Measurements from ENCODE around the gene KANSL1L.

KANSL1L gene

GRCh38 chr2:210207929-210208328 lies 36.7 kb upstream of the KANSL1L start:
- Histone ChIP-seq H2BK5ac (ENCODE audit: low read length) (no peak overlapping the region), H3K27ac (replicated peaks; ENCODE audit: low read length) (no peak overlapping the region), H3K18ac (ENCODE audit: low read length) (no peak overlapping the region), H3K79me1 (ENCODE audit: low read depth, low read length) (no peaks in the 10 kb centered on the region), H3K9ac (ENCODE audit: low read depth, low read length, poor library complexity) (no peak overlapping the region), H3K4me2 (ENCODE audit: insufficient read depth, low read length, poor library complexity, severe bottlenecking) (no peak overlapping the region), H3K27me3 (ENCODE audit: control insufficient read depth in 3 of 3, insufficient read depth in 3 of 3, low read depth in 1 of 3, low read length in 3 of 3) (no peaks in the 10 kb centered on the region), H3K14ac (ENCODE audit: low read length) (no peak overlapping the region), H3K4me1 (ENCODE audit: control insufficient read depth in 2 of 2, insufficient read depth in 1 of 2, low read depth in 1 of 2, low read length in 2 of 2) (peaks cover 0 to 4% of the 10 kb centered on the region in 2 donors), H3K23ac (ENCODE audit: low read depth, low read length, poor library complexity) (no peak overlapping the region), H3K9me3 (replicated peaks in 1 of 2; ENCODE audit: control insufficient read depth in 2 of 2, insufficient read depth in 1 of 2, low read depth in 1 of 2, low read length in 2 of 2) (no peaks in the 10 kb centered on the region), H2BK15ac (ENCODE audit: low read length) (no peak overlapping the region), H2AFZ (ENCODE audit: low read length) (no peak overlapping the region), H4K91ac (ENCODE audit: low read depth, low read length, poor library complexity) (no peak overlapping the region), H3K4me3 (ENCODE audit: low read length in 2 of 2) (no peak overlapping the region), H3K36me3 (replicated peaks in 1 of 2; ENCODE audit: control insufficient read depth in 2 of 2, insufficient read depth in 2 of 2, low read length in 2 of 2) (no peaks in the 10 kb centered on the region), H3K4ac (ENCODE audit: low read length) (no peak overlapping the region), H4K8ac (ENCODE audit: low read depth, low read length) (no peak overlapping the region), H2BK12ac (ENCODE audit: low read length) (no peak overlapping the region), H2AK5ac (ENCODE audit: low read depth, low read length) (no peak overlapping the region), H2BK120ac (ENCODE audit: low read depth, low read length) (no peak overlapping the region)
- no CpG with 5 or more reads among the region's 1 CpG for WGBS, 2 donors (ENCODE audit: extremely low coverage in 2 of 2, insufficient read length in 2 of 2, insufficient replicate concordance in 1 of 2)
- DNase-seq (ENCODE audit: low spot score), result no peak

- no peak overlapping the region for H2BK120ac ChIP-seq (ENCODE audit: low read depth, low read length)
- no peak overlapping the region for H3K4ac ChIP-seq (ENCODE audit: low read length)
- H3K4me2 ChIP-seq (ENCODE audit: insufficient read depth, low read length, poor library complexity, severe bottlenecking), result no peak overlapping the region
- no peak overlapping the region for H3K27ac ChIP-seq (replicated peaks; ENCODE audit: low read length)
- no peak overlapping the region for H3K9ac ChIP-seq (ENCODE audit: low read depth, low read length, poor library complexity)
- no peak overlapping the region for H2AFZ ChIP-seq (ENCODE audit: low read length)
- no peak overlapping the region for H2BK5ac ChIP-seq (ENCODE audit: low read length)
- no peak overlapping the region for H2AK5ac ChIP-seq (ENCODE audit: low read depth, low read length)
- H2BK15ac ChIP-seq (ENCODE audit: low read length), result no peak overlapping the region
- no CpG with 5 or more reads among the region's 1 CpG for WGBS, 2 donors (ENCODE audit: extremely low coverage in 2 of 2, insufficient read length in 2 of 2, insufficient replicate concordance in 1 of 2)
- DNase-seq (ENCODE audit: low spot score), result no peak
- no peak overlapping the region for H3K14ac ChIP-seq (ENCODE audit: low read length)
- no peak overlapping the region for H3K23ac ChIP-seq (ENCODE audit: low read depth, low read length, poor library complexity)
- H3K9me3 ChIP-seq (replicated peaks in 1 of 2; ENCODE audit: control insufficient read depth in 2 of 2, insufficient read depth in 1 of 2, low read depth in 1 of 2, low read length in 2 of 2), result no peaks in the 10 kb centered on the region
- H3K27me3 ChIP-seq (ENCODE audit: control insufficient read depth in 3 of 3, insufficient read depth in 3 of 3, low read depth in 1 of 3, low read length in 3 of 3), result no peaks in the 10 kb centered on the region
- no peak overlapping the region for H3K4me3 ChIP-seq (ENCODE audit: low read length in 2 of 2)
- no peak overlapping the region for H4K8ac ChIP-seq (ENCODE audit: low read depth, low read length)
- no peaks in the 10 kb centered on the region for H3K36me3 ChIP-seq (replicated peaks in 1 of 2; ENCODE audit: control insufficient read depth in 2 of 2, insufficient read depth in 2 of 2, low read length in 2 of 2)
- H3K79me1 ChIP-seq (ENCODE audit: low read depth, low read length), result no peaks in the 10 kb centered on the region
- H3K18ac ChIP-seq (ENCODE audit: low read length), result no peak overlapping the region
- no peak overlapping the region for H2BK12ac ChIP-seq (ENCODE audit: low read length)
- peaks cover 0 to 4% of the 10 kb centered on the region in 2 donors for H3K4me1 ChIP-seq (ENCODE audit: control insufficient read depth in 2 of 2, insufficient read depth in 1 of 2, low read depth in 1 of 2, low read length in 2 of 2)
- no peak overlapping the region for H4K91ac ChIP-seq (ENCODE audit: low read depth, low read length, poor library complexity)
These were observed 32.3 kb upstream of the KANSL1L start for GRCh38 chr2:210203558-210203957.

DNA sequence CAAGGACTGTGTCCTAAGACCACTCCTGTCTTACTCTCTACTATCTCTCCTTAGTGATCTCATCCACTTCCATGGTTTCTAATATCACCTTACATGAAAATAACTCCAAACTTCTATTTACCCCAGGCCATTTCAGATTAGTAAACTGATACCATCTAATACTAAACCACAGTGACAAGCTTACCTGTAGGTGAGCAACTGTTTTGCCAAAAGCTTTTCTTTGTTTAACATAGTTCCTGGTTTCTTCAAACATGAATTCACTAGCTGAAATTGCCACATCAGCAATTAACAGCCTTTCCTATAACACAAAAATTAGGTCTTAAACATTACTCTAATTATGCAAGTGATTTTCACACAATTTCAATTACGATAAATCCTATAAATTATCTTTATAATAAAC lies 31.9 kb upstream of the KANSL1L start:
- H3K14ac ChIP-seq (ENCODE audit: low read length), result no peak overlapping the region
- no peaks in the 10 kb centered on the region for H3K79me1 ChIP-seq (ENCODE audit: low read depth, low read length)
- H2BK15ac ChIP-seq (ENCODE audit: low read length), result no peak overlapping the region
- peaks cover 0 to 4% of the 10 kb centered on the region in 2 donors for H3K4me1 ChIP-seq (ENCODE audit: control insufficient read depth in 2 of 2, insufficient read depth in 1 of 2, low read depth in 1 of 2, low read length in 2 of 2)
- no peak overlapping the region for H2AFZ ChIP-seq (ENCODE audit: low read length)
- no peak overlapping the region for H4K91ac ChIP-seq (ENCODE audit: low read depth, low read length, poor library complexity)
- H3K4me3 ChIP-seq (ENCODE audit: low read length in 2 of 2), result no peak overlapping the region
- DNase-seq (ENCODE audit: low spot score), result no peak
- H2BK5ac ChIP-seq (ENCODE audit: low read length), result no peak overlapping the region
- H3K23ac ChIP-seq (ENCODE audit: low read depth, low read length, poor library complexity), result no peak overlapping the region
- 100% methylated on average over 1 of the region's 1 CpG for WGBS, 2 donors (ENCODE audit: extremely low coverage in 2 of 2, insufficient read length in 2 of 2, insufficient replicate concordance in 1 of 2)
- no peaks in the 10 kb centered on the region for H3K36me3 ChIP-seq (replicated peaks in 1 of 2; ENCODE audit: control insufficient read depth in 2 of 2, insufficient read depth in 2 of 2, low read length in 2 of 2)
- no peak overlapping the region for H4K8ac ChIP-seq (ENCODE audit: low read depth, low read length)
- no peak overlapping the region for H3K4ac ChIP-seq (ENCODE audit: low read length)
- H3K27ac ChIP-seq (replicated peaks; ENCODE audit: low read length), result no peak overlapping the region
- H2AK5ac ChIP-seq (ENCODE audit: low read depth, low read length), result no peak overlapping the region
- no peak overlapping the region for H3K4me2 ChIP-seq (ENCODE audit: insufficient read depth, low read length, poor library complexity, severe bottlenecking)
- no peaks in the 10 kb centered on the region for H3K9me3 ChIP-seq (replicated peaks in 1 of 2; ENCODE audit: control insufficient read depth in 2 of 2, insufficient read depth in 1 of 2, low read depth in 1 of 2, low read length in 2 of 2)
- no peak overlapping the region for H2BK12ac ChIP-seq (ENCODE audit: low read length)
- H2BK120ac ChIP-seq (ENCODE audit: low read depth, low read length), result no peak overlapping the region
- H3K18ac ChIP-seq (ENCODE audit: low read length), result no peak overlapping the region
- no peaks in the 10 kb centered on the region for H3K27me3 ChIP-seq (ENCODE audit: control insufficient read depth in 3 of 3, insufficient read depth in 3 of 3, low read depth in 1 of 3, low read length in 3 of 3)
- H3K9ac ChIP-seq (ENCODE audit: low read depth, low read length, poor library complexity), result no peak overlapping the region

DNA sequence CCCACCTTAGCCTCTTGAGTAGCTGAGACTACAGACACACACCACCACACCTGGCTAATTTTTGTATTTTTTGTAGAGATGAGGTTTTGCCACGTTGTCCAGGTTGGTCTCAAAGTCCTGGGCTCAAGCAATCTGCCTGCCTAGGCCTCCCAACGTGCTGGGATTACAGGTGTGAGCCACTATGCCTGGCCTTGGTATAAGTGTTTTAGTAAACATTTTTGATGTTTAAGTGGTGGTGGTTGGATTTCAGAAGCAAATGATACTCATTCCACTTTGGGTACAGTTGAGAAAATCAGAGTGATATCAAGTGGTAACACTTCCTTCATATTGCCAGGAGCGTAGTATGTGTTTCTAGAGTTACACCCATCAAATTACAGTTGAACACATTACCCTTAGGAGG lies 28.6 kb upstream of the KANSL1L start:
- H3K4me3 ChIP-seq (ENCODE audit: low read length in 2 of 2), result no peak overlapping the region

More for the DNA sequence above, 28.6 kb upstream of the KANSL1L start:
- DNase-seq (ENCODE audit: low spot score), result no peak
- Histone ChIP-seq H3K36me3 (replicated peaks in 1 of 2; ENCODE audit: control insufficient read depth in 2 of 2, insufficient read depth in 2 of 2, low read length in 2 of 2) (no peaks in the 10 kb centered on the region), H3K4me2 (ENCODE audit: insufficient read depth, low read length, poor library complexity, severe bottlenecking) (no peak overlapping the region), H2BK15ac (ENCODE audit: low read length) (no peak overlapping the region), H2BK12ac (ENCODE audit: low read length) (no peak overlapping the region), H3K27me3 (ENCODE audit: control insufficient read depth in 3 of 3, insufficient read depth in 3 of 3, low read depth in 1 of 3, low read length in 3 of 3) (no peaks in the 10 kb centered on the region), H3K79me1 (ENCODE audit: low read depth, low read length) (no peaks in the 10 kb centered on the region), H3K9ac (ENCODE audit: low read depth, low read length, poor library complexity) (no peak overlapping the region), H4K91ac (ENCODE audit: low read depth, low read length, poor library complexity) (no peak overlapping the region), H4K8ac (ENCODE audit: low read depth, low read length) (no peak overlapping the region), H3K14ac (ENCODE audit: low read length) (no peak overlapping the region), H2AFZ (ENCODE audit: low read length) (no peak overlapping the region), H2AK5ac (ENCODE audit: low read depth, low read length) (peak overlapping the region; percentile 56), H3K4me1 (ENCODE audit: control insufficient read depth in 2 of 2, insufficient read depth in 1 of 2, low read depth in 1 of 2, low read length in 2 of 2) (peaks cover 0 to 4% of the 10 kb centered on the region in 2 donors), H3K27ac (replicated peaks; ENCODE audit: low read length) (no peak overlapping the region), H2BK120ac (ENCODE audit: low read depth, low read length) (no peak overlapping the region), H3K18ac (ENCODE audit: low read length) (no peak overlapping the region), H3K23ac (ENCODE audit: low read depth, low read length, poor library complexity) (no peak overlapping the region), H2BK5ac (ENCODE audit: low read length) (no peak overlapping the region), H3K9me3 (replicated peaks in 1 of 2; ENCODE audit: control insufficient read depth in 2 of 2, insufficient read depth in 1 of 2, low read depth in 1 of 2, low read length in 2 of 2) (no peaks in the 10 kb centered on the region), H3K4ac (ENCODE audit: low read length) (no peak overlapping the region)
- no CpG with 5 or more reads among the region's 3 CpGs for WGBS, 2 donors (ENCODE audit: extremely low coverage in 2 of 2, insufficient read length in 2 of 2, insufficient replicate concordance in 1 of 2)
